Activated T-cell treated with anti-CD3 and anti-CD28 coated beads, Interleukin-2, amount 50 U/mL, for 48 hours (primary cell): Measurements from ENCODE around the gene PSD4.

Experiments
- DNase-seq, 2 experiments: peaks; one replicate each; pipeline ENCODE4 v3.0.0-alpha.2; 2020

The PSD4 gene

GRCh38 chr2:113209011-113209645, 35.4 kb downstream of the PSD4 start:
- DNase-seq, result no peak

DNA sequence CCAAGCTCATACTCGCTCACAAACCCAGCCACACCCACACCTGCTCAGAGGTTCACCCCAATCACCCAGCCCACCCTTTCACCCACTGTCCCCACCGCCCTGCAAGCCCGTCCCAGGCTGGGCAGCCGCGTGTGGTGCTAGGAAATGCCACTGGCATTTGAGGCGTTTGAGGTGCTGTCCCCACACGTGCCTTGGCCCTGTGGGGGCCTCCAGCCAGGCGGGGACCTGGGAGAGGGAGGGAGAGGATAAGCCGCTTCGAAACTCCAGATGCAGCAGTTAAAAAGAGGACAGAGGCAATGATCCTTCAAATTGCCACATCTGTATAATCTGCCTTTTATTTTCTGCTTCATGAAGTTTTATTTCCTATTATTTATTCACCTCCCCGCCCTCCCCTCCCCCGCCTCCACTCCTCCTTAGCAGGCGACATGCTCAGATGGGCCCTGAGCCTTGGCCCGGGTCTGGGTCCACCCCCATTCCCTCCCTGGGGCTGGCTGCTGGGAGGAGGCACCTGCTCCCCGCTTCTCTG, 35.9 kb downstream of the PSD4 start:
- DNase-seq, result no peak

DNA sequence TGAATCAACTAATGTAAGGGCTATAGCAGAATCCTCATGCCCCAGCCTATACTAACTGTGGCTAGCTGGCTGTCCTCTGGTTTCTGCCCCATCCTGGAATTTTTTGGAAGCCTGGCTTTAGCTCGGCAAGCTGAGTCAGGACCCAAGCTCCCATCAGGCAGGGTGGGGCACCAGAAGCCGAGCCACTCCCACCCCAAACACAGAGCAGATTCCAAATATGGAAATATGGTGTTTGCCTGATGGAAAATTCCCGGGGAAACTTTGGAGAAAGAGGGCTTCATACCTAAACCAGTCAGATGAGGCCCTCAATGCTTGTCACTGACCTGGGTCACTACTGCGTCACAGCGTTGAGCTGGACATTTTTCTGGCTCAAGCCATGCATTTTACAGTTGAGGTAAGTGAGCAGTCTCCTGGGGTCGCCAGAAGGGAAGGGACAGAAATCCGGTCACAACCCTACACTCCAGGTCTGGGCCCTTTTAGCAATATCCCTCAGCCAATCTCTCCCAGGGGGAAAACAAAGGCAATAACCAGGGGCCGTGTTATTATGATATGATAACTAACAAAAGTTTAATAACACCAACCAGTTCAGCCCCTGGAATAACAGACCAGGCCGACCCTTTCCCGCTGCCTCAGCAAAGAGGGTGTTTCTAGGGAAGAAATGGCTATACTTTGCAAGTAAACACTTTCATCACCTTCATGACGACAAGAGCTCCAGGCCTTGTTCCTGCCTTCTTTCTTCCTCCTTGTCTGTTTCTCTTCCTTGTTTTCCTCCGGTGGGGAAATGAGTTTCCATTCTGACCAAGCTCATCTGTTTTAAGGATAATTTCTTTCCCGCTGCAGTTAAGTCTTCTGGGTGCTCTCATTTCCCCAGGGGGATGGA, 37.7 kb downstream of the PSD4 start:
- DNase-seq, result no peak

DNA sequence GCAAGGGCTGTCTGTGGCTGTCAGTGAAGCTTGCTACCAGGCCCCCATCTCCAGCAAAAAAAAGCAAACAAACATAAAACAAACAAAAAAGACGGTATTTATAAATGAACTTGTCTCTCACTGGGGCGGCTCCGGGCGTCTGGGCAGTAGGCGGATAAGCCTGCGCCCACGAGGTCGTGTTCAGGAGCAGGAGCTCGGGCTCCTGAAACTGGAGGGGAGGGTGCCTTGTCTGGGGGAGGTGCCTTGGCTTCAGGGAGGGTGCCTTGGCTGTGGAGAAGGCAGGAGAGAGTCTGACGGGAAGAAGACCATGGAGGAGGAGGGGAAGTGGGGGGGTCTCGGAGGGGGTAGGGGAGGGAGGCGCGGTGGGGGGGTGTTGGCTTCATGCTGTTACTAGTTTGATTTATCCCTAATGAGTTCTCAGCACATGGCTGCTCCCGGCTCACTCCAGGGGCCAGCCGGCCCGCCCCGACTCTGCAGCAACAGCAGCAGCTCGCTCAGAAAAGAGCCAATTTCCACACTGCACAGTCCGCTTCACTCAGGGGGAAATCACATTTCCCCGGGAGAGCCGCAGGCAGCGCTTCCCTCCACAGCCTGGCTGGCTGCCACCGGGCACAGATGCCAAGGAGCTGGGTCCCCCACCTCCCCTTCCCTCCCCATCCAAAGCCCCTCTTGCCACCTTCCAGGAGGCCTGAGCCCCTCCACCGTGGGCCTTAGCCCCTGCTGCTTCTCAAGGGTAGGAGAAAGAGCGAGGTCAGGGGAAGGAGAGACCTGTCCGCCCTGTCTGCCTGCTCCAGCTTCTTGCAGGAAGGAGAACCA, 38.7 kb downstream of the PSD4 start:
- DNase-seq, result no peak

- DNase-seq, result no peak
These were observed 39.5 kb downstream of the PSD4 start for GRCh38 chr2:113213061-113213930.

- DNase-seq, result no peak
These were observed 40.4 kb downstream of the PSD4 start for GRCh38 chr2:113214141-113214540.

DNA sequence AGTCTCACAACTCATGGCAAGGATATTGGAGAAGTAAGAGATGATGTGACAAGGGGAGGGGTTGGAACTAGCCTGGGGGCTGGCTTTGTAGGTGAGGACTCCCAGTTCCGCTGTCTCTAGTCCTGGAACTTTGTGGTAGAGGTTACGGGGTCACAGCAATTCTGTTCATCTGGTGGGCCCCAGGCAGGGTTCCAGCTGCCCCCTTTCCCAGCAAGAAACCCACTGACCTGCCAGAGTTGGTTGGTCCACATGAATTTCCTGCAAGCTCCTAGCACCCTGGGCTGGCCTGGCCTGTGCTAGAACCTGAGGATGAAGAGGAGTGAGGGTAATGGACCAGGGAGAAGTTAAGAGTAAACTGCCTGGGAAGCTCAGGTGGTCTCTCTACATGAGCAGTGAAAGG, 41.3 kb downstream of the PSD4 start:
- DNase-seq, result no peak

DNA sequence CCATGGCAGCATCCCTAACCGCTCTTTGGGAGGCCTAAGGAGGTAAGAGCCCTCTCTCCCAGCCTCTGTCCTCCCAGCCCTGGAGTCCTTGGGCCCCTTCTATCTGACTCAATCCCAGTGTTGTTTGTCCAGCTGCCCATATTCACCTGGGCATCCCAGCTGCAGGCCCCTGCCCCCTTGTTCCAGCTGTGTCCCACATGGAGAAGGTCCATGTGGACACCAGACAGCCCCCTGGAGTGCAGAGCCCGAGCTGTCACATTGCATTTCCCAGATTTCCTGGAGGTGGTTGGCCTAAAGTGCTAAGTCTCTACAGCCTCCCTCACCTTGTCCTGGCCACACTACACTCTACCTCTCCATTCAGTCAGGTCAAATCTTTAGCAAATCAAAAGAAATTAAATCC, 42.5 kb downstream of the PSD4 start:
- no peak for DNase-seq

DNA sequence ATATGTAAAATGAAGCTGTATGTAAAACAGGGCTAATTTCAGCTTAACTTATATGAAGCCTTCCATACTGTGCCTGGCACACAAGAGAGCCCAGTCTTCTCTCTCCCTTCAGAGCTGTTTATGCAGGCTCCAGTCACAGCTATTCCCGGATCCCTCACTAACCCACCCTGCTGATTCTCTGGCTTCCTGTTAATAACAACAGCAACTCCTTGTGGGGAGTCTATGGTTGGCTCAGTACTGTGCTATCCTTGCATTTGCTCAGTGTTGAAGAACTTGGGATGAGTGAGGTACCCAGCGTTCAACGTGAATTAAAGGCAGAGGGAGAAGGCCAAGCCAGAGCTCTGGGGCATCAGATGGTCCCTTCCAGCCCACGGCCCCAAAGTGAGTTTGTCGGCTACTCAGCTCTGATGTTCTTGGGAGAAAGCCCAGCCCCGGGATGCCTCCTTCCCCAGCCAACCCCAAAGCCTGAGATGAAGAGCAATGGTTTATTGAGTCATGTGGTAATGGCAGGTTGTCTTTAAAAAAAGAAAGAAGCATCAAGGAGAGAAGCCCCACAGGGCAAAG, 43.2 kb downstream of the PSD4 start:
- DNase-seq, result no peak

DNA sequence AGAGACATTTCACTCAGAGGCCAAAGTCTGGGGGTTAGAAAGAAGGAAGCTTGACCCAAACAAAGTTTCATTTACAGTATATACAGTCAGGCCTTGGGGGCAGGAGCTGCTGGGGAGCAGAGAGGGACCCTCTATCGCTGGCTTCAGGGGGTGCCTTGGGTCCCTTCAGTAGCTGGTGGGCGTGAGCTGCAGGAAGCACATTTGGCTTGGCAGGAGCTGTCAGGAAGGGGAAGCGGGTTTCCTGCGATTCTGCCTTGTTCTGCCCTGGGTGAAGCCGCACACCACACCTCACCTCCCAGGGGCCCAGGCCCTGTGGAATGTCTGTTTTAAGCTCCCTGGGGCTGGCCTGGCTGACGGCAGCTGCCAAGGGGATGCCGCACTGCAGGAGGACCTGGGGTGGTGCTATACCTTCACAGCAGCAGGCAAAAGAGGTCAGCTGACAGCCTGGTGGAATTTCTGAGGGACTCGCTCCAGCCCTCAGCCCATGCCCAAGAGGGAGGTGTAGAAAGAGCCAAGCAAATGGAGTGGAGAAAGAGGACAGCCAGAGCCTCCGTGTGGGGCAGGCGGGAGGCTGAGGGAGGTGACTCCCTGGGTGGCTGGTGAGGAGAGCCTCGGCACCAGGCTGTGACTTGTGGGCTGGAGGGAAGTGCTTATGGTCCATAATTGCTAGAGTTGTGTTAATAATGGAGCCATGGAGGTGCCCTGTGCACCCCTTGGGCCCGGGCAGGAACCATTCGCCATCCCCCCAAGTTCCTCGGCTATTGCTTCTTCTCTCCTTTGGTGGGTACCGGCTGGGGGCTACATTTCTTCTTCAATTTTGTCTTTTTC, 43.9 kb downstream of the PSD4 start:
- DNase-seq, result no peak

- DNase-seq, result no peak
These were observed 44.7 kb downstream of the PSD4 start for GRCh38 chr2:113218283-113219091.

- no peak for DNase-seq
These were observed 45.3 kb downstream of the PSD4 start for GRCh38 chr2:113219092-113219441.

DNA sequence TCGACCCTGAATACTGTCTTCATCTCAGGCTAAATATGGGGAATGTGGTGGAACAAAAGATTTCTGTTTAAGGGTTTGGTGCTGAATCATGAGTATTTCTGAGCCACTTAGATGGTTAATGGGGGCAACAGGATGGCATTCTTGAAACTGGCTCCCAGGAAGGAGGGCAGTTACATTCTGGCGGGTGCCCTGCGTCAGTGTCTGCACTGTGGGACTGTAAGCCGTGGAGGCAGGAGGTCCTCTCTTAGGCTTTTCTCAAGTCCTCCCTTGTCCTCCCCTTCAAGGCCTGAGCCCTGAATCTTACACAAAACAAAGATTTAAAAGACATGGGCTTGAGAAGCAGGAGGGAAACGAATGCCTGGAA, 45.7 kb downstream of the PSD4 start:
- DNase-seq, result no peak

DNA sequence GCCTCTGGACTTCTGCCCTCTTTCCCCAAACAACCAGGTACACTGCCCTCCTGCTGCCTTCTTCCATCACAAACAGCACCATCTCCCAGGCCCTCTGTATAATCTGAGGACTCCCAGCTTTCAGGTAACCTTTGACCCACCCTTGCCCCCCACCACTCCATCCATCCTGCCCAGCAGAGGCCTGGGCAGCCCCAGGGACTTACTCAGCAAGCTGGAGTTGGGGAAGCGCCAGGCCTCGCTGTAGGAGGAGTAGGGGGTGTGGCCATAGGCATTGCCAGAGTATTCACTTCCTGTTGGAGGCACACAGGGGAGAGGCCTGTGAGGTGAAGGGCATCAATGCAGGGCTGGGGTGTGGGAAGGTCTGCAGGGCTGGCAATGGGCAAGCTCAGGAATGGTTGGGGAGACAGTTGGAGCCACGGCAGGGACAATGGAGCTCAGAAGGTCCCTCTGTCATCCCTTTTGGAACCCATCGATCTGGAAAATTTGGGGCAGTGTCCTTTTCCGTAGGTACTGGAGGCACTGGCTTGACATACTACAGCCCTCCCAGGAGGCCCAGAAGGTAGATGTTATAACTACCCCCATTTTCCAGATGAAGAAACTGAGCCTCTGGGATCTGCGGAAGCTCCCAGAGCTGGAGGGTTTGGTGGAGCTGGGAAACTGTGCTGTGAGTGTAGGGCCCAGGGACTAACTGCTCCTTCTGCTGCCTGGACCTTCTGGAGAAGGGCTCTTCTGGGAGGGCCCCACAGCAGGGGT, 46.3 kb downstream of the PSD4 start:
- DNase-seq, result no peak

- DNase-seq, result no peak
These were observed 47.4 kb downstream of the PSD4 start for GRCh38 chr2:113220970-113221708.

- DNase-seq, result no peak
These were observed 48.1 kb downstream of the PSD4 start for GRCh38 chr2:113221846-113222245.

DNA sequence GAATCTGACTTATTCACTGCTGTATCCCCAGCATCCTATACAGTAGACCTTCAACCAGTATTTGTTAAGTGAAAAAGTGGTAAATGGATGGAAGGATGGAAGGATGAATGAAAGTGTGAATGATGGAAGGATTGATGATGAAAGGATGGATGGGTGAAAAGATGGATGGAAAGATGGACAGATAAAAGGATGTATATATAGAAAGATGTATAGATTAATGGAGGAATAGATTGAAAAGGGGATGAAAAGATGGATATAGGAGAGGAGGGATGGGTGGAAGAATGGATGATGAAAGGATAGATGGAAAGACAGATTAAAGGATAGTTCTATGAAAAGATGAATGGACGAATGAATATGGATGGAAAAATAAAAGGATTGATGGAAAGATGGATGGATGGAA, 50.0 kb downstream of the PSD4 start:
- no peak for DNase-seq

DNA sequence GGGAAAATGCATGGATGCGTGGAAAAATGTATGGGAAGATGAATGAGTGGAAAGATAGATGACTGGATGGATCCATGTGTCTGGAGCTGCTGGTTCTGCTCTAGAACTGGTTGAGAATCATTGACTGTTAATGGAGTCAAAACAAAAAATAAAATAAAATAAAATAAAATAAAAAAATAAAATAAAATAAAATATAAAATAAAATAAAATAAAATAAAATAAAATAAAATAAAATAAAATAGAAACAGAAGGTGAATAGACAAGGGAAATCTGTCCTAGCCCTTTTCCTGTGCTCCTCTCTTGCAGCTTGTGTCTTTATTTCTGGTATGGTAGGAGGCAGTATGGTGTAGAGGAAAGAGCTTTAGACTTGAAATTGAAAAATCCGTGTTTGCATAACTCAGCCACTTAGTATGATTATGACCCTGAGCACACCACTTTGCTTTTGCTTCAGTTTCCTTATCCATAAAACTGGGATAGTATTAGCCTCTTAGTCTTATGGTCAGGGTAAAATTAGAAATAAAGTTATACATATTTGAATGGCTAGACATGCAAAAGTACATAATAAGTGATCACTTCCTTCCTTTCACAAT, 51.0 kb downstream of the PSD4 start:
- DNase-seq, result no peak
